HEK293 (cell line): ENCODE data around the gene FFAR2.

ENCODE experiments used
- CTCF ChIA-PET: fragments of 350-600 bp; formaldehyde crosslinking; extraction: SDS; loops from one replicate; lab custom pipeline; 2021; ENCODE audit warnings: antibody characterized with exemption; lab: Yijun Ruan, JAX
- POLR2A ChIA-PET: fragments of 300-600 bp; formaldehyde crosslinking; extraction: SDS; loops from one replicate; lab custom pipeline; 2020; ENCODE audit warnings: antibody characterized with exemption, inconsistent platforms; lab: Yijun Ruan, JAX
- H3K27ac ChIP-seq: fragments of 200-500 bp; sonication (Bioruptor generic); 2 replicates; pipeline ENCODE4 v1.5.1; 2014; ENCODE audit warnings: low read depth, low read length, control low read depth, inconsistent platforms; ENCODE audit errors: extremely low read depth
- H3K36me3 ChIP-seq, 2 experiments: fragments of 200-500 bp in 1 of 2; sonication (Bioruptor generic) in 1 of 2; 1 replicate in 1 of 2; 2 replicates in 1 of 2; pipeline ENCODE4 v1.5.1; 2014 to 2017; ENCODE audit warnings: inconsistent platforms in 2 of 2, low read length in 2 of 2; ENCODE audit not compliant: control insufficient read depth in 2 of 2, insufficient read depth in 1 of 2
- H3K4me1 ChIP-seq: fragments of 200-500 bp; sonication (Bioruptor generic); 2 replicates; pipeline ENCODE4 v1.5.1; 2014; ENCODE audit warnings: mild to moderate bottlenecking, low read length, inconsistent platforms; ENCODE audit not compliant: control insufficient read depth, insufficient read depth
- H3K4me3 ChIP-seq: 2 replicates; pipeline ENCODE4 v1.5.1; 2011; ENCODE audit warnings: low read depth, mild to moderate bottlenecking, control low read depth, low read length, moderate library complexity
- H3K9me3 ChIP-seq: fragments of 200-500 bp; sonication (Bioruptor generic); 2 replicates; pipeline ENCODE4 v1.5.1; 2014; ENCODE audit warnings: low read depth, low read length, inconsistent platforms; ENCODE audit not compliant: control insufficient read depth, insufficient read depth
- EGR2 ChIP-seq: fragments of 450-650 bp; formaldehyde crosslinking; IDR thresholded peaks from 2 replicates; pipeline ENCODE4 v1.5.1; 2016; ENCODE audit warnings: low read depth, missing biosample characterization, missing genetic modification characterization
- ELK4 ChIP-seq: IDR thresholded peaks from 2 replicates; pipeline ENCODE4 v1.6.1; 2011; ENCODE audit warnings: mild to moderate bottlenecking, low read depth, low read length, borderline replicate concordance
- KLF16 ChIP-seq: fragments of 450-650 bp; formaldehyde crosslinking; IDR thresholded peaks from 2 replicates; pipeline ENCODE4 v1.5.1; 2017; ENCODE audit warnings: missing biosample characterization, missing genetic modification characterization
- MZF1 ChIP-seq: fragments of 450-650 bp; formaldehyde crosslinking; IDR thresholded peaks from 2 replicates; pipeline ENCODE4 v1.5.1; 2017; ENCODE audit warnings: missing biosample characterization, missing genetic modification characterization, borderline replicate concordance
- OSR2 ChIP-seq: fragments of 450-650 bp; formaldehyde crosslinking; IDR thresholded peaks from 2 replicates; pipeline ENCODE4 v1.5.1; 2016; ENCODE audit warnings: missing biosample characterization, missing genetic modification characterization
- WT1 ChIP-seq: fragments of 450-650 bp; formaldehyde crosslinking; IDR thresholded peaks from 2 replicates; pipeline ENCODE4 v1.5.1; 2016; ENCODE audit warnings: missing biosample characterization, missing genetic modification characterization
- ZBTB10 ChIP-seq: fragments of 450-650 bp; formaldehyde crosslinking; IDR thresholded peaks from 2 replicates; pipeline ENCODE4 v1.5.1; 2016; ENCODE audit warnings: missing biosample characterization, missing genetic modification characterization
- ZBTB48 ChIP-seq: fragments of 450-650 bp; formaldehyde crosslinking; IDR thresholded peaks from 2 replicates; pipeline ENCODE4 v1.5.1; 2016; ENCODE audit warnings: missing biosample characterization, missing genetic modification characterization
- ZNF114 ChIP-seq: fragments of 450-650 bp; formaldehyde crosslinking; IDR thresholded peaks from 2 replicates; pipeline ENCODE4 v1.5.0; 2017; ENCODE audit warnings: missing biosample characterization, missing genetic modification characterization
- ZNF16 ChIP-seq: fragments of 450-650 bp; formaldehyde crosslinking; IDR thresholded peaks from 2 replicates; pipeline ENCODE4 v1.5.1; 2016; ENCODE audit warnings: low read depth, missing biosample characterization, missing genetic modification characterization
- ZNF239 ChIP-seq: fragments of 450-650 bp; formaldehyde crosslinking; IDR thresholded peaks from 2 replicates; pipeline ENCODE4 v1.5.1; 2016; ENCODE audit warnings: missing biosample characterization, missing genetic modification characterization
- ZNF354C ChIP-seq: fragments of 450-650 bp; formaldehyde crosslinking; IDR thresholded peaks from 2 replicates; pipeline ENCODE4 v1.5.1; 2016; ENCODE audit warnings: missing biosample characterization, missing genetic modification characterization, low read depth, borderline replicate concordance
- ZNF366 ChIP-seq: fragments of 450-650 bp; formaldehyde crosslinking; conservative IDR thresholded peaks from 2 replicates; pipeline ENCODE4 v1.5.1; 2016; ENCODE audit warnings: missing biosample characterization, missing genetic modification characterization
- ZNF558 ChIP-seq: fragments of 450-650 bp; formaldehyde crosslinking; IDR thresholded peaks from 2 replicates; pipeline ENCODE4 v1.5.1; 2016; ENCODE audit warnings: missing biosample characterization, missing genetic modification characterization
- ZNF600 ChIP-seq: fragments of 450-650 bp; formaldehyde crosslinking; IDR thresholded peaks from 2 replicates; pipeline ENCODE4 v1.5.1; 2016; ENCODE audit warnings: missing biosample characterization, missing genetic modification characterization
- ZNF626 ChIP-seq: fragments of 450-650 bp; sonication (Bioruptor Pico); formaldehyde crosslinking; IDR thresholded peaks from 2 replicates; pipeline ENCODE4 v1.5.1; 2018; ENCODE audit warnings: missing biosample characterization, missing genetic modification characterization, inconsistent platforms
- ZNF701 ChIP-seq: fragments of 450-650 bp; formaldehyde crosslinking; IDR thresholded peaks from 2 replicates; pipeline ENCODE4 v1.5.1; 2016; ENCODE audit warnings: missing biosample characterization, missing genetic modification characterization
- ZNF747 ChIP-seq: fragments of 450-650 bp; formaldehyde crosslinking; IDR thresholded peaks from 2 replicates; pipeline ENCODE4 v1.5.1; 2016; ENCODE audit warnings: missing biosample characterization, missing genetic modification characterization
- ZNF768 ChIP-seq: fragments of 450-650 bp; formaldehyde crosslinking; IDR thresholded peaks from 2 replicates; pipeline ENCODE4 v1.5.1; 2018; ENCODE audit warnings: missing biosample characterization, mild to moderate bottlenecking, missing genetic modification characterization
- ZSCAN16 ChIP-seq: fragments of 450-650 bp; formaldehyde crosslinking; IDR thresholded peaks from 2 replicates; pipeline ENCODE4 v1.5.1; 2016; ENCODE audit warnings: missing biosample characterization, missing genetic modification characterization
- ZSCAN18 ChIP-seq: fragments of 450-650 bp; formaldehyde crosslinking; IDR thresholded peaks from 2 replicates; pipeline ENCODE4 v1.5.1; 2016; ENCODE audit warnings: missing biosample characterization, missing genetic modification characterization
- ZSCAN5A ChIP-seq: fragments of 450-650 bp; formaldehyde crosslinking; IDR thresholded peaks from 2 replicates; pipeline ENCODE4 v1.5.1; 2016; ENCODE audit warnings: missing biosample characterization, missing genetic modification characterization

FFAR2 gene

GRCh38 chr19:35490364-35490763 is 42.3 kb downstream of the FFAR2 start, which contains the start of gene KRTDAP:
Gene KRTDAP (minus strand): TSS chr19:35490464. CDS start chr19:35490442, 22 bp downstream.
- no peak for TF ChIP-seq ZSCAN18 (tag by site-specific recombination)
- TF ChIP-seq MZF1, result no peak
- TF ChIP-seq ELK4, result no peak
- no peak for TF ChIP-seq ZNF354C (tag by site-specific recombination)
- no peak for TF ChIP-seq ZNF626 (tag by site-specific recombination)
- TF ChIP-seq KLF16 (tag by site-specific recombination), result no peak
- no peak for TF ChIP-seq ZNF366 (tag by site-specific recombination)
- no peak for TF ChIP-seq OSR2 (tag by site-specific recombination)
- no peak for TF ChIP-seq WT1 (tag by site-specific recombination)
- no peak for TF ChIP-seq ZNF768 (tag by site-specific recombination)
- TF ChIP-seq ZNF558 (tag by site-specific recombination), result no peak
- TF ChIP-seq ZNF114, result no peak
- no peak for TF ChIP-seq ZNF701 (tag by site-specific recombination)
- no peak for TF ChIP-seq ZSCAN5A
- no peak for TF ChIP-seq ZBTB10 (tag by site-specific recombination)
- TF ChIP-seq ZNF16, result no peak
- TF ChIP-seq EGR2 (tag by site-specific recombination), result no peak
- no peak for TF ChIP-seq ZBTB48 (tag by site-specific recombination)
- TF ChIP-seq ZSCAN16 (tag by site-specific recombination), result no peak
- TF ChIP-seq, all 188 proteins: peak for 0
- no peak within 1 kb of the TSS for H3K4me3 ChIP-seq
- H3K27ac ChIP-seq, result no peak within 1 kb of the TSS
- CTCF ChIA-PET, result interaction anchor here (0.6 to 8.4 kb wide), 4 partner anchors 16 to 591 kb away, joined by 4 to 237 read pairs (median 96); partner anchors contain the start of gene FFAR3
- no peaks in the 10 kb centered on the region for H3K9me3 ChIP-seq
- H3K36me3 ChIP-seq, result no peaks in the 10 kb centered on the region
- POLR2A ChIA-PET, result no interaction called here
- H3K4me1 ChIP-seq, result peaks cover 3% of the 10 kb centered on the region; the same call in 1 of the 2 replicates

GRCh38 chr19:35491836-35492360 is 43.8 kb downstream of the FFAR2 start:
- no peak for TF ChIP-seq ZNF600 (tag by site-specific recombination)
- no peak for TF ChIP-seq ZNF747 (tag by site-specific recombination)
- TF ChIP-seq ZNF239 (tag by site-specific recombination), result no peak
- Histone ChIP-seq H3K27ac (no peak overlapping the region), H3K9me3 (no peaks in the 10 kb centered on the region), H3K4me3 (no peak overlapping the region), H3K36me3 (no peaks in the 10 kb centered on the region), H3K4me1 (no peaks in the 10 kb centered on the region)
- ChIA-PET POLR2A (interaction anchor here (1.7 kb wide), 1 partner anchor 19 kb away, joined by 5 read pairs; no protein-coding TSS in a partner anchor), CTCF (interaction anchor here (0.6 to 8.4 kb wide), 13 partner anchors 9 to 719 kb away, joined by 3 to 237 read pairs (median 4); partner anchors contain the start of genes FFAR3 and GPR42)
